Tibial nerve (tissue), 4 donors: Measurements from ENCODE around the gene SCYL2. TPM values are rescaled to one million over a fixed set of nuclear protein-coding genes. Genes with fewer than 3 reads are reported as not detected.

Experiments
- DNase-seq, 2 donors: peaks; one replicate each; pipeline ENCODE4 v3.0.0-alpha.2; 2019; ENCODE audit warnings: low spot score in 2 of 2
- H3K27ac ChIP-seq, 4 donors: fragments of 200-600 bp; sonication (generic) in 3 of 4; one replicate each; pipeline ENCODE4 v1.5.1; 2017 to 2019; ENCODE audit warnings: mild to moderate bottlenecking in 1 of 4
- H3K27me3 ChIP-seq, 2 donors: fragments of 200-600 bp; sonication (generic) in 1 of 2; one replicate each; pipeline versions ENCODE4 v1.5.1 to v1.6.0; 2017 to 2019
- H3K36me3 ChIP-seq, 3 donors: fragments of 200-600 bp; sonication (generic); one replicate each; pipeline ENCODE4 v1.5.1; 2018 to 2019
- H3K4me1 ChIP-seq, 4 donors: fragments of 200-600 bp; sonication (generic) in 3 of 4; one replicate each; pipeline ENCODE4 v1.5.1; 2017 to 2019
- H3K4me3 ChIP-seq, 4 donors: fragments of 200-600 bp; sonication (generic) in 3 of 4; one replicate each; pipeline ENCODE4 v1.5.1; 2017 to 2019; ENCODE audit warnings: mild to moderate bottlenecking in 1 of 4, moderate library complexity in 1 of 4
- H3K9me3 ChIP-seq, 4 donors: fragments of 200-600 bp; sonication (generic) in 3 of 4; one replicate each; pipeline ENCODE4 v1.5.1; 2017 to 2019
- CTCF ChIP-seq, 5 experiments: fragments of 200-600 bp in 3 of 5; fragments of 450-650 bp in 2 of 5; sonication (generic) in 3 of 5; IDR thresholded peaks; one replicate each; pipeline ENCODE4 v1.5.1; 2016 to 2019; ENCODE audit warnings: antibody characterized with exemption in 5 of 5, mild to moderate bottlenecking in 3 of 5, moderate library complexity in 2 of 5
- EP300 ChIP-seq, 2 donors: sonication (generic); formaldehyde crosslinking; IDR thresholded peaks; one replicate each; pipeline ENCODE4 v1.6.1; 2017; ENCODE audit warnings: antibody characterized with exemption in 2 of 2, mild to moderate bottlenecking in 1 of 2
- POLR2A ChIP-seq, 2 donors: fragments of 450-650 bp; IDR thresholded peaks; one replicate each; pipeline ENCODE4 v1.6.1; 2017; ENCODE audit warnings: antibody characterized with exemption in 2 of 2, mild to moderate bottlenecking in 2 of 2, moderate library complexity in 2 of 2
- WGBS, 2 donors: methylation state at CpG; one replicate each; pipeline ENCODE4 v1.1.5; 2018; 5-methylcytosine and 5-hydroxymethylcytosine counted together
- total RNA-seq, 4 donors: library from RNA; depleted of rRNA; stranded (reverse); fragments of >200 nt; gene quantifications; one replicate each; pipeline ENCODE4 v1.1.0, GENCODE V29; 2016

The SCYL2 gene
- total RNA-seq, 4 donors from 2014 or later = 37.5 to 70.1 (median 54.6) TPM

GRCh38 chr12:100238801-100239200, 28.2 kb upstream of the SCYL2 start:
- WGBS, 2 donors = 93 to 96% methylated on average over 3 of the region's 3 CpGs
- DNase-seq = no peak

GRCh38 chr12:100239589-100239988, 27.4 kb upstream of the SCYL2 start:
- no peak overlapping the region for H3K27ac ChIP-seq
- no peak overlapping the region for H3K4me3 ChIP-seq
- H3K36me3 ChIP-seq = no peaks in the 10 kb centered on the region
- H3K4me1 ChIP-seq = peaks cover 0 to 6% (median 0%) of the 10 kb centered on the region in 4 donors
- DNase-seq = no peak
- TF ChIP-seq POLR2A (IDR thresholded peaks at IDR 0.05) (no peak), CTCF (IDR thresholded peaks at IDR 0.05) (no peak), EP300 (IDR thresholded peaks at IDR 0.05) (no peak)
- H3K9me3 ChIP-seq = no peaks in the 10 kb centered on the region
- WGBS, 2 donors = 83 to 94% methylated on average over 1 of the region's 1 CpG
- no peaks in the 10 kb centered on the region for H3K27me3 ChIP-seq

More at GRCh38 chr12:100238801-100239200, 28.2 kb upstream of the SCYL2 start:
- Histone ChIP-seq H3K9me3 (no peaks in the 10 kb centered on the region), H3K4me3 (no peak overlapping the region), H3K4me1 (peaks cover 0 to 12% (median 0%) of the 10 kb centered on the region in 4 donors), H3K27ac (no peak overlapping the region), H3K36me3 (no peaks in the 10 kb centered on the region), H3K27me3 (no peaks in the 10 kb centered on the region)
- no peak for TF ChIP-seq CTCF (IDR thresholded peaks at IDR 0.05)
- TF ChIP-seq POLR2A (IDR thresholded peaks at IDR 0.05) = no peak
- TF ChIP-seq EP300 (IDR thresholded peaks at IDR 0.05) = no peak

- no peaks in the 10 kb centered on the region for H3K9me3 ChIP-seq
- WGBS, 2 donors = 92 to 93% methylated on average over 5 of the region's 5 CpGs
- H3K4me1 ChIP-seq = no peaks in the 10 kb centered on the region
- no peak for DNase-seq
- H3K36me3 ChIP-seq = no peaks in the 10 kb centered on the region
- TF ChIP-seq POLR2A (IDR thresholded peaks at IDR 0.05) (no peak), CTCF (IDR thresholded peaks at IDR 0.05) (no peak), EP300 (IDR thresholded peaks at IDR 0.05) (no peak)
- no peak overlapping the region for H3K27ac ChIP-seq
- H3K4me3 ChIP-seq = no peak overlapping the region
- no peaks in the 10 kb centered on the region for H3K27me3 ChIP-seq
Measured at GRCh38 chr12:100243137-100243536, 23.8 kb upstream of the SCYL2 start.

GRCh38 chr12:100247765-100248164, 19.2 kb upstream of the SCYL2 start:
- no peaks in the 10 kb centered on the region for H3K4me1 ChIP-seq
- H3K27ac ChIP-seq = no peak overlapping the region
- H3K27me3 ChIP-seq = no peaks in the 10 kb centered on the region
- TF ChIP-seq POLR2A (IDR thresholded peaks at IDR 0.05) = no peak
- no peak for TF ChIP-seq EP300 (IDR thresholded peaks at IDR 0.05)
- TF ChIP-seq CTCF (IDR thresholded peaks at IDR 0.05) = no peak
- no peaks in the 10 kb centered on the region for H3K9me3 ChIP-seq
- no peaks in the 10 kb centered on the region for H3K36me3 ChIP-seq
- no peak overlapping the region for H3K4me3 ChIP-seq
- no peak for DNase-seq
- WGBS, 2 donors = 94% methylated on average over 4 of the region's 4 CpGs

GRCh38 chr12:100248886-100249285, 18.1 kb upstream of the SCYL2 start:
- H3K4me3 ChIP-seq = no peak overlapping the region
- TF ChIP-seq CTCF (IDR thresholded peaks at IDR 0.05) = no peak
- no peak for TF ChIP-seq EP300 (IDR thresholded peaks at IDR 0.05)
- no peak for TF ChIP-seq POLR2A (IDR thresholded peaks at IDR 0.05)
- H3K4me1 ChIP-seq = no peaks in the 10 kb centered on the region
- no peaks in the 10 kb centered on the region for H3K27me3 ChIP-seq
- H3K27ac ChIP-seq = no peak overlapping the region
- DNase-seq = no peak
- no peaks in the 10 kb centered on the region for H3K36me3 ChIP-seq
- no peaks in the 10 kb centered on the region for H3K9me3 ChIP-seq
